ENCODE results near the gene PKIG.

DNA sequence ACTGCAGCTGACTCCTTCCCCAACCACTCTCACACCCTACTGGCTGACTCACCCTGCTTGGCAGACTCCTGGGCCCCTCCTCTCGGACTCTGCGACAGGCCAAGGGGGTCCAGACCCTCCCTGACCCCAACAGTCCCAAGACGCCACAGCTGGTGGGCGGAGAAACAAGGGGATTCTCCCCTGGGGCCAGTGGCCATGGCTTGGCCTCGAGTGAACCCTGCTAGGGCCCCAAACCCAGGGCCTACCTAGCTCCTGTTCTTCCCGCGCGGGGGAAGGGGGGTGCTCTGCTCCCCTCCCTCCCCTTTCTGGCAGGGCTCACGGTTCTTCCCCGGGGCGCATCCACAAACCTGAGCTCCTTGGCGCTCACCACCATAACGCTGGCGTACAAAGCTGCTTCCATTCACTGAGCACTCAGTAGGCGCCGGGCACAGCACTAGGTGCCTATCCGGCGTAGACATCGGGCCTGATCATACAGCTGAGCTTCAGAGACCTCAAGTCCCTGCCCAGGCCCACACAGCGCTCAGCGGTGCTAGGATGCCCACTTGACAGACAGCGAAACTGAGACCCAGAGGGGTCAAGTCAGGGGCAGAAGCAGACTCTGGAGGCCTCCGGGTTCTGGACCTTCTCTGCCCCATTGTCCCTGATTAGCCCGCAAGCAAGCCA lies 68.5 kb downstream of the PKIG start:
- no peak for TF ChIP-seq MXI1 (conservative IDR thresholded peaks at IDR 0.05; ENCODE audit: poor library complexity, severe bottlenecking)
- TF ChIP-seq, protein P1, sequence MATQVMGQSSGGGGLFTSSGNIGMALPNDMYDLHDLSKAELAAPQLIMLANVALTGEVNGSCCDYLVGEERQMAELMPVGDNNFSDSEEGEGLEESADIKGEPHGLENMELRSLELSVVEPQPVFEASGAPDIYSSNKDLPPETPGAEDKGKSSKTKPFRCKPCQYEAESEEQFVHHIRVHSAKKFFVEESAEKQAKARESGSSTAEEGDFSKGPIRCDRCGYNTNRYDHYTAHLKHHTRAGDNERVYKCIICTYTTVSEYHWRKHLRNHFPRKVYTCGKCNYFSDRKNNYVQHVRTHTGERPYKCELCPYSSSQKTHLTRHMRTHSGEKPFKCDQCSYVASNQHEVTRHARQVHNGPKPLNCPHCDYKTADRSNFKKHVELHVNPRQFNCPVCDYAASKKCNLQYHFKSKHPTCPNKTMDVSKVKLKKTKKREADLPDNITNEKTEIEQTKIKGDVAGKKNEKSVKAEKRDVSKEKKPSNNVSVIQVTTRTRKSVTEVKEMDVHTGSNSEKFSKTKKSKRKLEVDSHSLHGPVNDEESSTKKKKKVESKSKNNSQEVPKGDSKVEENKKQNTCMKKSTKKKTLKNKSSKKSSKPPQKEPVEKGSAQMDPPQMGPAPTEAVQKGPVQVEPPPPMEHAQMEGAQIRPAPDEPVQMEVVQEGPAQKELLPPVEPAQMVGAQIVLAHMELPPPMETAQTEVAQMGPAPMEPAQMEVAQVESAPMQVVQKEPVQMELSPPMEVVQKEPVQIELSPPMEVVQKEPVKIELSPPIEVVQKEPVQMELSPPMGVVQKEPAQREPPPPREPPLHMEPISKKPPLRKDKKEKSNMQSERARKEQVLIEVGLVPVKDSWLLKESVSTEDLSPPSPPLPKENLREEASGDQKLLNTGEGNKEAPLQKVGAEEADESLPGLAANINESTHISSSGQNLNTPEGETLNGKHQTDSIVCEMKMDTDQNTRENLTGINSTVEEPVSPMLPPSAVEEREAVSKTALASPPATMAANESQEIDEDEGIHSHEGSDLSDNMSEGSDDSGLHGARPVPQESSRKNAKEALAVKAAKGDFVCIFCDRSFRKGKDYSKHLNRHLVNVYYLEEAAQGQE (IDR thresholded peaks at IDR 0.05; ENCODE audit: borderline replicate concordance), result no peak
- no peak for TF ChIP-seq TAF1 (IDR thresholded peaks at IDR 0.05; ENCODE audit: low read depth)
- TF ChIP-seq, protein P2, sequence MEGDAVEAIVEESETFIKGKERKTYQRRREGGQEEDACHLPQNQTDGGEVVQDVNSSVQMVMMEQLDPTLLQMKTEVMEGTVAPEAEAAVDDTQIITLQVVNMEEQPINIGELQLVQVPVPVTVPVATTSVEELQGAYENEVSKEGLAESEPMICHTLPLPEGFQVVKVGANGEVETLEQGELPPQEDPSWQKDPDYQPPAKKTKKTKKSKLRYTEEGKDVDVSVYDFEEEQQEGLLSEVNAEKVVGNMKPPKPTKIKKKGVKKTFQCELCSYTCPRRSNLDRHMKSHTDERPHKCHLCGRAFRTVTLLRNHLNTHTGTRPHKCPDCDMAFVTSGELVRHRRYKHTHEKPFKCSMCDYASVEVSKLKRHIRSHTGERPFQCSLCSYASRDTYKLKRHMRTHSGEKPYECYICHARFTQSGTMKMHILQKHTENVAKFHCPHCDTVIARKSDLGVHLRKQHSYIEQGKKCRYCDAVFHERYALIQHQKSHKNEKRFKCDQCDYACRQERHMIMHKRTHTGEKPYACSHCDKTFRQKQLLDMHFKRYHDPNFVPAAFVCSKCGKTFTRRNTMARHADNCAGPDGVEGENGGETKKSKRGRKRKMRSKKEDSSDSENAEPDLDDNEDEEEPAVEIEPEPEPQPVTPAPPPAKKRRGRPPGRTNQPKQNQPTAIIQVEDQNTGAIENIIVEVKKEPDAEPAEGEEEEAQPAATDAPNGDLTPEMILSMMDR (IDR thresholded peaks at IDR 0.05; ENCODE audit: poor library complexity, severe bottlenecking), result no peak
- TF ChIP-seq POLR2AphosphoS5 (IDR thresholded peaks at IDR 0.05), result no peak
- no peak for TF ChIP-seq EZH2 (IDR thresholded peaks at IDR 0.05; ENCODE audit: borderline replicate concordance, insufficient read depth, low read length, poor library complexity, severe bottlenecking)
- TF ChIP-seq EP300 (conservative IDR thresholded peaks at IDR 0.05; ENCODE audit: poor library complexity, severe bottlenecking), result no peak

All from neural cell (in vitro differentiated cells).